ENCODE measurements around the gene TINAGL1. TPM values are rescaled to one million over a fixed set of nuclear protein-coding genes. Genes with fewer than 3 reads are reported as not detected.

Gene TINAGL1
- total and polyA plus RNA-seq, 2 of the 13 experiments (the other 11 are each of a cell fraction or from before 2014, with no cell fraction given) = 24.7 to 76.8 TPM

- TF ChIP-seq, protein P1, sequence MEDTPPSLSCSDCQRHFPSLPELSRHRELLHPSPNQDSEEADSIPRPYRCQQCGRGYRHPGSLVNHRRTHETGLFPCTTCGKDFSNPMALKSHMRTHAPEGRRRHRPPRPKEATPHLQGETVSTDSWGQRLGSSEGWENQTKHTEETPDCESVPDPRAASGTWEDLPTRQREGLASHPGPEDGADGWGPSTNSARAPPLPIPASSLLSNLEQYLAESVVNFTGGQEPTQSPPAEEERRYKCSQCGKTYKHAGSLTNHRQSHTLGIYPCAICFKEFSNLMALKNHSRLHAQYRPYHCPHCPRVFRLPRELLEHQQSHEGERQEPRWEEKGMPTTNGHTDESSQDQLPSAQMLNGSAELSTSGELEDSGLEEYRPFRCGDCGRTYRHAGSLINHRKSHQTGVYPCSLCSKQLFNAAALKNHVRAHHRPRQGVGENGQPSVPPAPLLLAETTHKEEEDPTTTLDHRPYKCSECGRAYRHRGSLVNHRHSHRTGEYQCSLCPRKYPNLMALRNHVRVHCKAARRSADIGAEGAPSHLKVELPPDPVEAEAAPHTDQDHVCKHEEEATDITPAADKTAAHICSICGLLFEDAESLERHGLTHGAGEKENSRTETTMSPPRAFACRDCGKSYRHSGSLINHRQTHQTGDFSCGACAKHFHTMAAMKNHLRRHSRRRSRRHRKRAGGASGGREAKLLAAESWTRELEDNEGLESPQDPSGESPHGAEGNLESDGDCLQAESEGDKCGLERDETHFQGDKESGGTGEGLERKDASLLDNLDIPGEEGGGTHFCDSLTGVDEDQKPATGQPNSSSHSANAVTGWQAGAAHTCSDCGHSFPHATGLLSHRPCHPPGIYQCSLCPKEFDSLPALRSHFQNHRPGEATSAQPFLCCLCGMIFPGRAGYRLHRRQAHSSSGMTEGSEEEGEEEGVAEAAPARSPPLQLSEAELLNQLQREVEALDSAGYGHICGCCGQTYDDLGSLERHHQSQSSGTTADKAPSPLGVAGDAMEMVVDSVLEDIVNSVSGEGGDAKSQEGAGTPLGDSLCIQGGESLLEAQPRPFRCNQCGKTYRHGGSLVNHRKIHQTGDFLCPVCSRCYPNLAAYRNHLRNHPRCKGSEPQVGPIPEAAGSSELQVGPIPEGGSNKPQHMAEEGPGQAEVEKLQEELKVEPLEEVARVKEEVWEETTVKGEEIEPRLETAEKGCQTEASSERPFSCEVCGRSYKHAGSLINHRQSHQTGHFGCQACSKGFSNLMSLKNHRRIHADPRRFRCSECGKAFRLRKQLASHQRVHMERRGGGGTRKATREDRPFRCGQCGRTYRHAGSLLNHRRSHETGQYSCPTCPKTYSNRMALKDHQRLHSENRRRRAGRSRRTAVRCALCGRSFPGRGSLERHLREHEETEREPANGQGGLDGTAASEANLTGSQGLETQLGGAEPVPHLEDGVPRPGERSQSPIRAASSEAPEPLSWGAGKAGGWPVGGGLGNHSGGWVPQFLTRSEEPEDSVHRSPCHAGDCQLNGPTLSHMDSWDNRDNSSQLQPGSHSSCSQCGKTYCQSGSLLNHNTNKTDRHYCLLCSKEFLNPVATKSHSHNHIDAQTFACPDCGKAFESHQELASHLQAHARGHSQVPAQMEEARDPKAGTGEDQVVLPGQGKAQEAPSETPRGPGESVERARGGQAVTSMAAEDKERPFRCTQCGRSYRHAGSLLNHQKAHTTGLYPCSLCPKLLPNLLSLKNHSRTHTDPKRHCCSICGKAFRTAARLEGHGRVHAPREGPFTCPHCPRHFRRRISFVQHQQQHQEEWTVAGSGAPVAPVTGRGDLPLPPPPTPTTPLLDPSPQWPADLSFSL (CRISPR knock-in tag; IDR thresholded peaks at IDR 0.05) = no peak; the same call in 1 of the 2 replicates
- 0 out of 2 replicates have a peak, but pooled peaks have one; percentile 13 for TF ChIP-seq NR2F6 (IDR thresholded peaks at IDR 0.05)
- TF ChIP-seq NR2F6 (CRISPR knock-in tag; IDR thresholded peaks at IDR 0.05) = peak; percentile 56; the same call in 1 of the 2 replicates
- TF ChIP-seq, protein P2, sequence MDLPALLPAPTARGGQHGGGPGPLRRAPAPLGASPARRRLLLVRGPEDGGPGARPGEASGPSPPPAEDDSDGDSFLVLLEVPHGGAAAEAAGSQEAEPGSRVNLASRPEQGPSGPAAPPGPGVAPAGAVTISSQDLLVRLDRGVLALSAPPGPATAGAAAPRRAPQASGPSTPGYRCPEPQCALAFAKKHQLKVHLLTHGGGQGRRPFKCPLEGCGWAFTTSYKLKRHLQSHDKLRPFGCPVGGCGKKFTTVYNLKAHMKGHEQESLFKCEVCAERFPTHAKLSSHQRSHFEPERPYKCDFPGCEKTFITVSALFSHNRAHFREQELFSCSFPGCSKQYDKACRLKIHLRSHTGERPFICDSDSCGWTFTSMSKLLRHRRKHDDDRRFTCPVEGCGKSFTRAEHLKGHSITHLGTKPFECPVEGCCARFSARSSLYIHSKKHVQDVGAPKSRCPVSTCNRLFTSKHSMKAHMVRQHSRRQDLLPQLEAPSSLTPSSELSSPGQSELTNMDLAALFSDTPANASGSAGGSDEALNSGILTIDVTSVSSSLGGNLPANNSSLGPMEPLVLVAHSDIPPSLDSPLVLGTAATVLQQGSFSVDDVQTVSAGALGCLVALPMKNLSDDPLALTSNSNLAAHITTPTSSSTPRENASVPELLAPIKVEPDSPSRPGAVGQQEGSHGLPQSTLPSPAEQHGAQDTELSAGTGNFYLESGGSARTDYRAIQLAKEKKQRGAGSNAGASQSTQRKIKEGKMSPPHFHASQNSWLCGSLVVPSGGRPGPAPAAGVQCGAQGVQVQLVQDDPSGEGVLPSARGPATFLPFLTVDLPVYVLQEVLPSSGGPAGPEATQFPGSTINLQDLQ (CRISPR knock-in tag; IDR thresholded peaks at IDR 0.05) = 0 out of 2 replicates have a peak, but pooled peaks have one; percentile 66
- TF ChIP-seq, protein P3, sequence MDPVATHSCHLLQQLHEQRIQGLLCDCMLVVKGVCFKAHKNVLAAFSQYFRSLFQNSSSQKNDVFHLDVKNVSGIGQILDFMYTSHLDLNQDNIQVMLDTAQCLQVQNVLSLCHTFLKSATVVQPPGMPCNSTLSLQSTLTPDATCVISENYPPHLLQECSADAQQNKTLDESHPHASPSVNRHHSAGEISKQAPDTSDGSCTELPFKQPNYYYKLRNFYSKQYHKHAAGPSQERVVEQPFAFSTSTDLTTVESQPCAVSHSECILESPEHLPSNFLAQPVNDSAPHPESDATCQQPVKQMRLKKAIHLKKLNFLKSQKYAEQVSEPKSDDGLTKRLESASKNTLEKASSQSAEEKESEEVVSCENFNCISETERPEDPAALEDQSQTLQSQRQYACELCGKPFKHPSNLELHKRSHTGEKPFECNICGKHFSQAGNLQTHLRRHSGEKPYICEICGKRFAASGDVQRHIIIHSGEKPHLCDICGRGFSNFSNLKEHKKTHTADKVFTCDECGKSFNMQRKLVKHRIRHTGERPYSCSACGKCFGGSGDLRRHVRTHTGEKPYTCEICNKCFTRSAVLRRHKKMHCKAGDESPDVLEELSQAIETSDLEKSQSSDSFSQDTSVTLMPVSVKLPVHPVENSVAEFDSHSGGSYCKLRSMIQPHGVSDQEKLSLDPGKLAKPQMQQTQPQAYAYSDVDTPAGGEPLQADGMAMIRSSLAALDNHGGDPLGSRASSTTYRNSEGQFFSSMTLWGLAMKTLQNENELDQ (CRISPR knock-in tag; IDR thresholded peaks at IDR 0.05; ENCODE audit: borderline replicate concordance) = no peak
- TF ChIP-seq GRHL1 (CRISPR knock-in tag; conservative IDR thresholded peaks at IDR 0.05) = no peak
- TF ChIP-seq ZNF747 (CRISPR knock-in tag; IDR thresholded peaks at IDR 0.05; ENCODE audit: borderline replicate concordance) = no peak; the same call in 1 of the 2 replicates
- TF ChIP-seq PRMT3 (CRISPR knock-in tag; IDR thresholded peaks at IDR 0.05; ENCODE audit: borderline replicate concordance, low read depth) = no peak
- no peak for TF ChIP-seq RAD51 (IDR thresholded peaks at IDR 0.05; ENCODE audit: borderline replicate concordance)
- no peak for TF ChIP-seq ZNF232 (CRISPR knock-in tag; IDR thresholded peaks at IDR 0.05; ENCODE audit: borderline replicate concordance)
- TF ChIP-seq ZNF20 (CRISPR knock-in tag; IDR thresholded peaks at IDR 0.05) = no peak
- TF ChIP-seq, protein P4, sequence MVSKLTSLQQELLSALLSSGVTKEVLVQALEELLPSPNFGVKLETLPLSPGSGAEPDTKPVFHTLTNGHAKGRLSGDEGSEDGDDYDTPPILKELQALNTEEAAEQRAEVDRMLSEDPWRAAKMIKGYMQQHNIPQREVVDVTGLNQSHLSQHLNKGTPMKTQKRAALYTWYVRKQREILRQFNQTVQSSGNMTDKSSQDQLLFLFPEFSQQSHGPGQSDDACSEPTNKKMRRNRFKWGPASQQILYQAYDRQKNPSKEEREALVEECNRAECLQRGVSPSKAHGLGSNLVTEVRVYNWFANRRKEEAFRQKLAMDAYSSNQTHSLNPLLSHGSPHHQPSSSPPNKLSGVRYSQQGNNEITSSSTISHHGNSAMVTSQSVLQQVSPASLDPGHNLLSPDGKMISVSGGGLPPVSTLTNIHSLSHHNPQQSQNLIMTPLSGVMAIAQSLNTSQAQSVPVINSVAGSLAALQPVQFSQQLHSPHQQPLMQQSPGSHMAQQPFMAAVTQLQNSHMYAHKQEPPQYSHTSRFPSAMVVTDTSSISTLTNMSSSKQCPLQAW (CRISPR knock-in tag; IDR thresholded peaks at IDR 0.05) = no peak
Observed at GRCh38 chr1:31572323-31573104, 3.8 kb upstream of the TINAGL1 start (continued).

Data from HepG2 (cell line).